ENCODE data around the gene NFASC.

DNA sequence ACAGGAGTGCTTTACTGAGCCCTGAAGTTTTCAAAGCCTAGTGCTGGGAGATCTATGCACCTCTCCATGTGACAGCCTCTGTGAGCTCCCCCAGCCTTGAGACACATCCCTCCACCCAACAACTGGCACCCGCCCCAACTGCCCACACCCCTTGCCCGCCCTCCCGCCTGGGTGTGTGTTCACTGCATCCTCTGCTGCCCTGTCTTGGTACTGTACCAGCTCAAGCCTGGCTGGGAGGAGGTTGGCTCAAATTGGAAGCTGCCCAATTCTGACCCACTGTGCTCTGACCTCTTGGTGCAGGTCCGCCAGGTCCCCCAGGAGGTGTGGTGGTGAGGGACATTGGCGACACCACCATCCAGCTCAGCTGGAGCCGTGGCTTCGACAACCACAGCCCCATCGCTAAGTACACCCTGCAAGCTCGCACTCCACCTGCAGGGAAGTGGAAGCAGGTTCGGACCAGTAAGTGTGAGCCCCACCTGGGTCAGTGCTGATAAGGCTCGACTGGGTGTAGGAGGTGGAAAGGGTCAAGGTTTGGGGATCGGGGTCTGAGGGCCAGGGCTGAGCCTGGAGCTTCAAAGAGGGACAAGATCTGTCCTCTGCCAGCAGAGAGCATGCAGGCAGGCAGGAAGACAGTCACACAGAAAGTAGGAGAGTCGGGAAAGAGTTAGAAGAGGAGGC lies 195.6 kb downstream of the NFASC start:
- TF ChIP-seq, protein P1, sequence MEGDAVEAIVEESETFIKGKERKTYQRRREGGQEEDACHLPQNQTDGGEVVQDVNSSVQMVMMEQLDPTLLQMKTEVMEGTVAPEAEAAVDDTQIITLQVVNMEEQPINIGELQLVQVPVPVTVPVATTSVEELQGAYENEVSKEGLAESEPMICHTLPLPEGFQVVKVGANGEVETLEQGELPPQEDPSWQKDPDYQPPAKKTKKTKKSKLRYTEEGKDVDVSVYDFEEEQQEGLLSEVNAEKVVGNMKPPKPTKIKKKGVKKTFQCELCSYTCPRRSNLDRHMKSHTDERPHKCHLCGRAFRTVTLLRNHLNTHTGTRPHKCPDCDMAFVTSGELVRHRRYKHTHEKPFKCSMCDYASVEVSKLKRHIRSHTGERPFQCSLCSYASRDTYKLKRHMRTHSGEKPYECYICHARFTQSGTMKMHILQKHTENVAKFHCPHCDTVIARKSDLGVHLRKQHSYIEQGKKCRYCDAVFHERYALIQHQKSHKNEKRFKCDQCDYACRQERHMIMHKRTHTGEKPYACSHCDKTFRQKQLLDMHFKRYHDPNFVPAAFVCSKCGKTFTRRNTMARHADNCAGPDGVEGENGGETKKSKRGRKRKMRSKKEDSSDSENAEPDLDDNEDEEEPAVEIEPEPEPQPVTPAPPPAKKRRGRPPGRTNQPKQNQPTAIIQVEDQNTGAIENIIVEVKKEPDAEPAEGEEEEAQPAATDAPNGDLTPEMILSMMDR (tag by site-specific recombination; IDR thresholded peaks at IDR 0.05) = no peak
- TF ChIP-seq HOXA7 (CRISPR knock-in tag; IDR thresholded peaks at IDR 0.05; ENCODE audit: borderline replicate concordance) (no peak), ZFHX2 (tag by site-specific recombination; conservative IDR thresholded peaks at IDR 0.05) (no peak), ZFP41 (tag by site-specific recombination; IDR thresholded peaks at IDR 0.05; ENCODE audit: borderline replicate concordance) (no peak), SP7 (tag by site-specific recombination; IDR thresholded peaks at IDR 0.05) (no peak), ZNF510 (tag by site-specific recombination; IDR thresholded peaks at IDR 0.05; ENCODE audit: insufficient replicate concordance) (no peak), ZXDB (tag by site-specific recombination; IDR thresholded peaks at IDR 0.05) (no peak), TCF7L2 (IDR thresholded peaks at IDR 0.05; ENCODE audit: borderline replicate concordance, low read depth, low read length) (no peak), ZNF416 (tag by site-specific recombination; IDR thresholded peaks at IDR 0.05) (no peak)
- TF ChIP-seq, protein P2, sequence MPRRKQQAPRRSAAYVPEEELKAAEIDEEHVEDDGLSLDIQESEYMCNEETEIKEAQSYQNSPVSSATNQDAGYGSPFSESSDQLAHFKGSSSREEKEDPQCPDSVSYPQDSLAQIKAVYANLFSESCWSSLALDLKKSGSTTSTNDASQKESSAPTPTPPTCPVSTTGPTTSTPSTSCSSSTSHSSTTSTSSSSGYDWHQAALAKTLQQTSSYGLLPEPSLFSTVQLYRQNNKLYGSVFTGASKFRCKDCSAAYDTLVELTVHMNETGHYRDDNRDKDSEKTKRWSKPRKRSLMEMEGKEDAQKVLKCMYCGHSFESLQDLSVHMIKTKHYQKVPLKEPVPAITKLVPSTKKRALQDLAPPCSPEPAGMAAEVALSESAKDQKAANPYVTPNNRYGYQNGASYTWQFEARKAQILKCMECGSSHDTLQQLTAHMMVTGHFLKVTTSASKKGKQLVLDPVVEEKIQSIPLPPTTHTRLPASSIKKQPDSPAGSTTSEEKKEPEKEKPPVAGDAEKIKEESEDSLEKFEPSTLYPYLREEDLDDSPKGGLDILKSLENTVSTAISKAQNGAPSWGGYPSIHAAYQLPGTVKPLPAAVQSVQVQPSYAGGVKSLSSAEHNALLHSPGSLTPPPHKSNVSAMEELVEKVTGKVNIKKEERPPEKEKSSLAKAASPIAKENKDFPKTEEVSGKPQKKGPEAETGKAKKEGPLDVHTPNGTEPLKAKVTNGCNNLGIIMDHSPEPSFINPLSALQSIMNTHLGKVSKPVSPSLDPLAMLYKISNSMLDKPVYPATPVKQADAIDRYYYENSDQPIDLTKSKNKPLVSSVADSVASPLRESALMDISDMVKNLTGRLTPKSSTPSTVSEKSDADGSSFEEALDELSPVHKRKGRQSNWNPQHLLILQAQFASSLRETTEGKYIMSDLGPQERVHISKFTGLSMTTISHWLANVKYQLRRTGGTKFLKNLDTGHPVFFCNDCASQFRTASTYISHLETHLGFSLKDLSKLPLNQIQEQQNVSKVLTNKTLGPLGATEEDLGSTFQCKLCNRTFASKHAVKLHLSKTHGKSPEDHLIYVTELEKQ (tag by site-specific recombination; IDR thresholded peaks at IDR 0.05; ENCODE audit: borderline replicate concordance) = no peak
- TF ChIP-seq, protein P3, sequence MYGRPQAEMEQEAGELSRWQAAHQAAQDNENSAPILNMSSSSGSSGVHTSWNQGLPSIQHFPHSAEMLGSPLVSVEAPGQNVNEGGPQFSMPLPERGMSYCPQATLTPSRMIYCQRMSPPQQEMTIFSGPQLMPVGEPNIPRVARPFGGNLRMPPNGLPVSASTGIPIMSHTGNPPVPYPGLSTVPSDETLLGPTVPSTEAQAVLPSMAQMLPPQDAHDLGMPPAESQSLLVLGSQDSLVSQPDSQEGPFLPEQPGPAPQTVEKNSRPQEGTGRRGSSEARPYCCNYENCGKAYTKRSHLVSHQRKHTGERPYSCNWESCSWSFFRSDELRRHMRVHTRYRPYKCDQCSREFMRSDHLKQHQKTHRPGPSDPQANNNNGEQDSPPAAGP (tag by site-specific recombination; IDR thresholded peaks at IDR 0.05) = no peak
